HepG2 (cell line): ENCODE measurements around the gene PRR35. TPM values are rescaled to one million over a fixed set of nuclear protein-coding genes. Genes with fewer than 3 reads are reported as not detected.

Experiments
- ATAC-seq: fragments of 200-7000 bp; cut with Tn5 transposase; 3 replicates; pipeline ENCODE4 v1.9.1; 2020; ENCODE audit warnings: mild to moderate bottlenecking, moderate library complexity
- BruUV-seq: library from RNA; stranded (reverse); fragments of 400-500 nt; replicated peaks from 2 replicates; lab custom pipeline; 2021; lab: Mats Ljungman, UMichigan
- CTCF ChIA-PET: fragments of 300-600 bp; formaldehyde crosslinking; extraction: SDS; loops from one replicate; lab custom pipeline; 2021; ENCODE audit warnings: low total read pairs, inconsistent platforms, low intra/inter-chr PET ratio; lab: Yijun Ruan, JAX
- POLR2A ChIA-PET: fragments of 350-600 bp; sonication (Branson Sonifier 250); formaldehyde crosslinking; loops from one replicate; lab custom pipeline; 2020; ENCODE audit warnings: antibody characterized with exemption, inconsistent platforms; lab: Yijun Ruan, JAX
- DNase-seq: peaks from one replicate; pipeline ENCODE4 v3.0.0-alpha.2; 2015; ENCODE audit warnings: low spot score
- FAIRE-seq: peaks from 3 replicates; lab custom pipeline; 2011; peaks lifted over from hg19 to GRCh38; lab: Jason Lieb, UNC
- H2AFZ ChIP-seq: one replicate; pipeline ENCODE4 v1.6.1; 2011; ENCODE audit warnings: low read length, inconsistent platforms
- H3K27ac ChIP-seq: fragments of 300-600 bp; 3 replicates; pipeline ENCODE4 v1.8.0; 2011; ENCODE audit warnings: mixed run types, mild to moderate bottlenecking, mixed read lengths, low read length, inconsistent platforms; ENCODE audit not compliant: insufficient read depth; ENCODE audit errors: extremely low read length
- H3K27me3 ChIP-seq, 2 experiments: fragments of 200-600 bp in 1 of 2; 2 replicates in 1 of 2; 3 replicates in 1 of 2; pipeline versions ENCODE4 v1.6.0 to v1.8.0; 2011; ENCODE audit warnings: low read length in 2 of 2, mild to moderate bottlenecking in 2 of 2, moderate library complexity in 2 of 2, inconsistent platforms in 1 of 2; ENCODE audit not compliant: insufficient read depth in 2 of 2, control insufficient read depth in 1 of 2
- H3K36me3 ChIP-seq, 2 experiments: fragments of 200-600 bp in 1 of 2; replicated peaks in 1 of 2; 2 replicates in 1 of 2; 3 replicates in 1 of 2; pipeline versions ENCODE4 v1.5.1 to v1.8.0; 2011; ENCODE audit warnings: low read length in 2 of 2, inconsistent platforms in 1 of 2; ENCODE audit not compliant: insufficient read depth in 2 of 2, control insufficient read depth in 1 of 2
- H3K4me1 ChIP-seq: 2 replicates; pipeline ENCODE4 v1.5.1; 2012; ENCODE audit warnings: low read length, inconsistent platforms; ENCODE audit not compliant: insufficient read depth
- H3K4me2 ChIP-seq: 2 replicates; pipeline ENCODE4 v1.6.0; 2011; ENCODE audit warnings: low read depth, low read length, inconsistent platforms
- H3K4me3 ChIP-seq, 3 experiments: fragments of 200-600 bp in 1 of 3; sonication (generic), shearing (Covaris generic) in 1 of 3; replicated peaks in 1 of 3; 2 replicates each; pipeline ENCODE4 v1.5.1; 2011 to 2016; ENCODE audit warnings: low read length in 3 of 3, inconsistent platforms in 2 of 3, low read depth in 2 of 3, mild to moderate bottlenecking in 2 of 3, control low read depth in 1 of 3, mixed read lengths in 1 of 3; ENCODE audit not compliant: insufficient read depth in 1 of 3
- H3K79me2 ChIP-seq: one replicate; pipeline ENCODE4 v1.6.1; 2011; ENCODE audit warnings: low read length, inconsistent platforms; ENCODE audit not compliant: insufficient read depth
- H3K9ac ChIP-seq: 2 replicates; pipeline ENCODE4 v1.6.0; 2011; ENCODE audit warnings: mild to moderate bottlenecking, low read depth, low read length, inconsistent platforms; ENCODE audit not compliant: insufficient read depth
- H3K9me3 ChIP-seq: 2 replicates; pipeline ENCODE4 v1.5.1; 2012; ENCODE audit warnings: mild to moderate bottlenecking, low read length
- H4K20me1 ChIP-seq: 2 replicates; pipeline ENCODE4 v1.6.0; 2011; ENCODE audit warnings: inconsistent platforms, mild to moderate bottlenecking, low read length, moderate library complexity; ENCODE audit not compliant: insufficient read depth
- AGO2 ChIP-seq: fragments of 200-400 bp; formaldehyde crosslinking; optimal IDR thresholded peaks from 2 replicates; pipeline ENCODE3; 2017; ENCODE audit warnings: mild to moderate bottlenecking, low read depth, low read length, moderate library complexity
- HNRNPL ChIP-seq: fragments of 200-400 bp; formaldehyde crosslinking; IDR thresholded peaks from 2 replicates; pipeline ENCODE4 v1.6.1; 2017; ENCODE audit warnings: mild to moderate bottlenecking, low read depth, low read length
- ZNF615 ChIP-seq: sonication (generic); formaldehyde crosslinking; IDR thresholded peaks from 2 replicates; pipeline ENCODE4 v1.5.0; 2020; ENCODE audit warnings: mild to moderate bottlenecking, missing genetic modification reagents, borderline replicate concordance
- ZNF773 ChIP-seq: sonication (generic); formaldehyde crosslinking; IDR thresholded peaks from 2 replicates; pipeline ENCODE4 v1.4.0; 2020; ENCODE audit warnings: missing genetic modification reagents, borderline replicate concordance
- WGBS: methylation state at CpG from one replicate; pipeline ENCODE4 v1.1.6; 2017; ENCODE audit warnings: low lambda C conversion rate; 5-methylcytosine and 5-hydroxymethylcytosine counted together
- in situ Hi-C: cut with HindIII; loops from 2 replicates; pipeline ENCODE4 v1.10.0; 2017; ENCODE audit warnings: low pct_unique_long_range_greater_than_20kb; ENCODE audit not compliant: extremely low pct_ligation_motif_present
- intact Hi-C: fragments of 100-400 bp; cut with micrococcal nuclease; formaldehyde crosslinking; loops from one replicate; pipeline ENCODE4 v1.10.0; 2022; ENCODE audit not compliant: unreplicated experiment
- polyA plus RNA-seq, 8 experiments: library from polyadenylated mRNA; depleted of rRNA in 3 of 8; stranded (reverse) in 7 of 8; unstranded in 1 of 8; fragments of >200 nt; fragmentation: Illumina TruSeq in 4 of 8; extraction: Trizol in 4 of 8; gene quantifications; 2 replicates each; pipeline versions ENCODE4 v1.2.1 to v1.2.3, GENCODE V29; 2011 to 2016; ENCODE audit warnings: low read depth in 4 of 8, missing spikeins in 1 of 8, mixed read lengths in 1 of 8; ENCODE audit not compliant: insufficient read depth in 1 of 8
- total RNA-seq, 5 experiments: library from RNA; depleted of rRNA; stranded (reverse); fragments of >200 nt; fragmentation: Illumina TruSeq; extraction: Trizol; gene quantifications; 2 replicates each; pipeline ENCODE4 v1.2.3, GENCODE V29; 2016; ENCODE audit warnings: low read depth in 1 of 5
- TF ChIP-seq, protein P1 (sequence below): sonication (generic); formaldehyde crosslinking; IDR thresholded peaks from 2 replicates; pipeline ENCODE4 v1.8.0; 2022; ENCODE audit warnings: mild to moderate bottlenecking, missing genetic modification reagents, moderate library complexity

PRR35 gene
- total and polyA plus RNA-seq, 2 of the 13 experiments (the other 11 are each of a cell fraction or from before 2014, with no cell fraction given): 0.07 to 0.16 TPM

DNA sequence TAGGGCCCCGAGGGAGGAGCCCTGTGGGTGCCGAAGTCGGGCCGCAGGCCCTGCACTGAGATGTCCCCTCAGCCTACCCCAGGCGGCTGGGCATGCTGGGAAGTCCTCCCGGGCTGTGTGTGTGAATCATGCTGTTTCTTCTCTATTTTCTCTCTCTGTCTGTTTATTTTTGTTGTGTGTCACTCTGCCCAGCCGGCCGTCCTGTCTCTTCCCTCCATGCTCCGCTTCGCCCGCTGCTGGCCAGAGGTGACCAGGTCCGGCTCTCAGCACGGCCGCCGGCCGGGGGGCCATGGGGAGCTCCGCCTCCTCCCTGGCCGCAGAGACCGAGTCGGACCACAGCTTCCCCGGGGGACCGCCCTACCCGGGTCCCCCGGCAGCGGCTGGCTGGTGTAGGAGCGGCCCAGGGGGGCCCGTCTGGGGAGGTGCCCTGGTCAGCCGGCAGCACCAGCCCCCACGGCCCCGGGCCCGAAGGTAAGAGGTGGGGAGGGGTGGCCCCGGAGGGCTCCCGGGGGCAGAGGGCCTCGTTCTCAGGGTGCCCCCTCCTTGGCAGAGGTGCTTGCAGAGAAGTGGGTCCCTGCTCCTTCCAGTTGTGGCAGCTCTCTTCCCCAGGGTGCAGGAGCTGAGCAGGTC is 20.2 kb upstream of the PRR35 start:
- no peak overlapping the region for H3K9ac ChIP-seq
- H3K79me2 ChIP-seq: peaks cover 57% of the 10 kb centered on the region
- H3K27ac ChIP-seq: no peak overlapping the region
- peaks cover 13 to 20% of the 10 kb centered on the region in 2 experiments; a peak in 4 of 5 replicates for H3K36me3 ChIP-seq
- no peak for DNase-seq
- H3K27me3 ChIP-seq: no peaks in the 10 kb centered on the region
- POLR2A ChIA-PET: no interaction called here
- 97% methylated on average over 25 of the region's 34 CpGs for WGBS
- H2AFZ ChIP-seq: no peak overlapping the region
- CTCF ChIA-PET: no interaction called here
- no peak overlapping the region for H3K4me3 ChIP-seq
- no peaks in the 10 kb centered on the region for H4K20me1 ChIP-seq
- intact Hi-C loops (no loop called here), in situ Hi-C loops (no loop called here)
- BruUV-seq: no TSS peak
- no peaks in the 10 kb centered on the region for H3K9me3 ChIP-seq
- no peak for ATAC-seq
- H3K4me1 ChIP-seq: peaks cover 28% of the 10 kb centered on the region
- FAIRE-seq: no peak
- TF ChIP-seq, protein P1, sequence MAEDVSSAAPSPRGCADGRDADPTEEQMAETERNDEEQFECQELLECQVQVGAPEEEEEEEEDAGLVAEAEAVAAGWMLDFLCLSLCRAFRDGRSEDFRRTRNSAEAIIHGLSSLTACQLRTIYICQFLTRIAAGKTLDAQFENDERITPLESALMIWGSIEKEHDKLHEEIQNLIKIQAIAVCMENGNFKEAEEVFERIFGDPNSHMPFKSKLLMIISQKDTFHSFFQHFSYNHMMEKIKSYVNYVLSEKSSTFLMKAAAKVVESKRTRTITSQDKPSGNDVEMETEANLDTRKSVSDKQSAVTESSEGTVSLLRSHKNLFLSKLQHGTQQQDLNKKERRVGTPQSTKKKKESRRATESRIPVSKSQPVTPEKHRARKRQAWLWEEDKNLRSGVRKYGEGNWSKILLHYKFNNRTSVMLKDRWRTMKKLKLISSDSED (CRISPR knock-in tag): no peak
- peak; percentile 16 for TF ChIP-seq AGO2
- H3K4me2 ChIP-seq: no peak overlapping the region

DNA sequence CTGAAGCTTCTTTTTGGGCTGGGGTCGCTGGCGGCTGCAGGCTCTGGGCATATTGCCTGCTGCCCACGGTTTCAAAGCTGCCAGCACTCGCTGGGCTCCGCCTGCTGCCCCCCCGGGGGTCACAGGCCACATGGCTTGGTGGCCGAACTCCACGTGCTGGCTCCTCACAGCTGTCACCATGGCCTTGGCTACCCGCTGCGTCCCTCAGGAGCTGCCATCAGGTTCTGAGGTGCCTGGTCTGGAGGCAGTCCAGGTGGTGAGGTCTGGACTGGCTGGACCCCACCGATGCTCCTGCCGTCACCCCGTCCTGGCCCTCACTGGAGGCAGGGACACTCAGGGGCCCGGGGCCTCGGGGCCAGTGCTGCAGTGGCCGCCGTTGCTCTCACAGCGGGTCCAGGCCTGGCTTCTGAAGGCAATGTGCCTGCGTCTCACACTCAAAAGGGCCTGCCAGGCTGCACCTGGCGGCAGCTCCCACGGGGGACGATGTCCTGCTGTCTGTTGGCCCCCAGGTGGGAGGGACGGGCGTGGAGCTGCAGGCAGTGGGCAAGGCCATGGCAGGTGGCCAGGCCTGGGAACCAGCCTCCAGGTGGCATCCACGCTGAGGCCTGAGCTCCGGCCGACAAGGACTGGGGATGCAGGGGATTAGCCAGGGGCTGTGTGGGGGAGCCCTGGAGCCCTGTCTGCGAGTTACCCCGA is 19.4 kb upstream of the PRR35 start:
- POLR2A ChIA-PET: no interaction called here
- H3K36me3 ChIP-seq: peaks cover 13 to 16% of the 10 kb centered on the region in 2 experiments; a peak in 4 of 5 replicates
- no peak for ATAC-seq
- no peak overlapping the region for H3K27ac ChIP-seq
- H3K27me3 ChIP-seq: no peaks in the 10 kb centered on the region
- H2AFZ ChIP-seq: no peak overlapping the region
- H3K4me2 ChIP-seq: no peak overlapping the region
- BruUV-seq: no TSS peak
- no peak for DNase-seq
- intact Hi-C loops: no loop called here
- FAIRE-seq: no peak
- no peak overlapping the region for H3K9ac ChIP-seq
- H4K20me1 ChIP-seq: no peaks in the 10 kb centered on the region
- TF ChIP-seq, protein P1 (CRISPR knock-in tag): no peak
- TF ChIP-seq ZNF615 (CRISPR knock-in tag) (no peak), ZNF773 (CRISPR knock-in tag) (no peak), AGO2 (peak; percentile 52), HNRNPL (peak; percentile 66; the same call in 1 of the 2 replicates)
- H3K9me3 ChIP-seq: no peaks in the 10 kb centered on the region
- peaks cover 21% of the 10 kb centered on the region for H3K4me1 ChIP-seq
- CTCF ChIA-PET: no interaction called here
- H3K4me3 ChIP-seq: no peak overlapping the region
- whole genome bisulfite sequencing: 95% methylated on average over 11 of the region's 29 CpGs
- peaks cover 53% of the 10 kb centered on the region for H3K79me2 ChIP-seq
- in situ Hi-C loops: no loop called here
